IPS DF 4.7 (cell line): ENCODE data around the gene ZHX3.
A peak's percentile ranks its signal among the peaks of the same experiment; 100 is the strongest.

Experiments
- DNase-seq: peaks from one replicate; pipeline ENCODE4 v3.0.0-alpha.2; 2013; ENCODE audit warnings: low spot score; ENCODE audit errors: extremely low read depth

ZHX3 gene

DNA sequence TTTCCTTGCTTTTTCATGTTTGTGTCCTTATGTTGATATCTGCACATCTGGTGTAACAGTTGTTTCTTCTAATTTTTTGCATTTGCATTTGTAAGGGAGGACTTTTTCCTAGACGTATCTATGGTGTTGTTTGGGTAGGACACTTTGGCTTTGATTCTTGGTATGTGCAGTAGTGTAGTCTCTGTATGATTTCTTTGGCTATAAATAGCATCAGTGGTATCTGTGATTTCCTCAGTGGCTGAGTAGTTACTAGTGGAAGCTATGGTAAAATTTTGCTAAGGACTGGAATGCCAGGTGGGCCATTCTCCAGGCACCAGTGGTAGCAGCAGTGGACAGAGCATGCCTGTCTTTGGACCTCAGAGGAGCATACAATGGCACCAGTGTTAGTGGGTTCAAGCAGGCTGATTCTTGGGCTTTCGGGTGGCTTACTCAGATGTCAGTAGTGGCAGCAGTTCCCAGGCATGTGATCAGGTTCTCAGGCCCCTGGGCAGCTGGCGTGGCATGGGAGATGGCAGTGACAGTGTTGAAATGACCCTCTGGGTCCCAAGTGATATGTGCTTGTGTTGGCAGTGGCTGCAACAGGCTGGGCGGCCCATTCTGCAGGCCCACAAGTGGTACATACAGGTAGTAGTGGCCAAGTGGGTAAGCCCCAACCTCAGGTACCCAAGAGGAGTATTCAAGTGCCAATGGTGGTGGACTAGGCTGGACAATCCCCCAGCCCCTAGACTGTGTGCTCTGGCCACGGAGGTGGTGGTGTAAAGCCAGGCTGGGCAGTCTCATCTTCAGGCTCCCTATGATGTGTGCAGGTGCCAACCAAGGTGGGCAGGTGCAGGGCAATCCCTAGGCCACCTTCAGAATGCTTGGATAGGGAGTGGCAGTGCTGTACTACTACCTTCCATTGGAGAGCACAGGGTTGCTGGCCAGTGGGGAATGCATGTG, 125.7 kb downstream of the ZHX3 start:
- DNase-seq = no peak

DNA sequence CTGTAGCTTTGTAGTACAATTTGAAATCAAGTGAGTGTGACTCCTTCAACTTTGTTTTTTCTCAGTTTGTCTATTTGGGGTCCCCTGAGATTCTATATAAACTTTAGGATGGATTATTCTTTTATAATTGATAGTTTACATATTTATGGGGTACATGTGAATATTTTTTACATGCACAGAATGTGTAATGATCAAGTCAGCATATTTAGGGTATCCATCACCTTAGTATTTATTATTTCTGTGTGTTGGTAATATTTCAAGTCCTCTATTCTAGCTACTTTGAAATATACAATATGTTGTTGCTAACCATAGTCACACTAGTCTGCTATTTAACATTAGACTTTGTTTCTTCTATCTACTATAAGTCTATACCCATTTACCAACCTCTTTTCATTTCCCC, 129.9 kb downstream of the ZHX3 start:
- DNase-seq = no peak

DNA sequence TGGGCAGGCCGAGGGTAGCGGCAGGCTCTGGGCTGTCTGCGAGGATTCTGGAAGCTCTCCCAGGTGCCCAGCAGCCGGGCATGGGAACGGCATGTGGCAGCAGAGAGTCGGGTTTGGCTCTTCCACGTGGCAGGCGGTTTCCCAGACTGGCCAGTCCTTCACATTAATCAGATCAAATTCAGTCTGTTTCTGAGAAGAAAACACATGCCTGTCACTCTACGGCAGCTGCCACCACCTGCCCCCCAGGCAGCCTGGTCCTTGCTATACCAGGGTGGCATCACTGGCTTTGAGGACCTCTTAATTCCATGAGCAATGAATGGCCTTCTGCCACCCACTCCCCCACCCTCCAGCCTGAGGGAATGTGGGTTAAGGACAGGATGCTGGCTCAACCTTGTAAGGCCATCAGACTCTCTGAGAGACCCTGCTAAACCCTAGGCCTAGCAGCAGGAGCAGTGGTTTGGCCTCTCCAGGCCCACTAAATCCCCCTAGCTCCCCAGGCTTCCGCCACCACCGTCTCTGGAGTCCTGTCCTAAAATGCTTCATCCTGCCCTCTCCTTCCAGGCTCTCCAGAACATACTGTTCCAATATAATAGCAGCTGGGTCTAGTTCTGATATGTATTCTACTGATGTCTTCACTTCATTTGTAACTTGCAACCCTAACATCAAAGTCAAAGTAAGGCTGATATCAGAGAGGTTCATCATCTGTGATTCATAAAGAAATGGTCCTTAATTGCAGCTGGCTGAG, 132.3 kb downstream of the ZHX3 start:
- no peak for DNase-seq

DNA sequence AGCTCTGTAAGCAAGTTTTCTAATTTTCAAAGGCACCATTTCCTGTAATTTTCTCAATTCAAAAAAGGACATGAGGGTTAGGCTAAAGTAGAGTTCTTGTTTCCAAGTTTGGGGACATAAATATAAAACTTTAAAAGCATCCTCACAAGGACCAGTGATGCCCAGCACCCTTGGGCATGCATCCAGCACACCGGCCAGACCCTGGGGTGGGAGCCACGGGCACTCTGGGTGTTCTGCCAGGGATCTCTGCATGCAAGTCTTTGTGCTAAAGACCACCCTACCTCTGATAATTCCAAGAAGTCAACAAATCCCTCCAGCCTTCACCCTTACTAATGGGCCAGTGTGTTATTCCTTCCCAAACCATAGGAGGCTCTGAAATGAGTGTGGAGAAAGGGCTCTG, 133.7 kb downstream of the ZHX3 start:
- DNase-seq = no peak

DNA sequence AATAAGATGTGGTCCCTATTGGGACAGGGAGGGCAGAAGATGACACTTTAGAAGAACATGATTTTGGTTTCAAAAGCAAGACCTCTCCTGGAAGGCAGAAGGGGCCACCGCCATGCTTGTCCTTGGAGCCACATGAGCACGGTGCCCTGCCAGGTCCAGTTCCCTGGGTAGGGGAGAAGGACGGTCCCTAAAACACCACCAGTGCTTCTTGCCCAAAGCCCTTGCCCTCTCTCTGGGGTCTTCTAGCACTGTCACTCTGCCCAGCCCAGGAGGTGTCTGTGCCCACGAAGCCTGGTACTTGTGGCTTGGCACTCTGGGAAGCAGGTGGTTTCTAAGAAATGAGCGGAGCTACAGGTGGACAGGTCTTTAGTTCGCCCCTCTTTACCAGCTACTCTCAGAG, 134.1 kb downstream of the ZHX3 start:
- no peak for DNase-seq

DNA sequence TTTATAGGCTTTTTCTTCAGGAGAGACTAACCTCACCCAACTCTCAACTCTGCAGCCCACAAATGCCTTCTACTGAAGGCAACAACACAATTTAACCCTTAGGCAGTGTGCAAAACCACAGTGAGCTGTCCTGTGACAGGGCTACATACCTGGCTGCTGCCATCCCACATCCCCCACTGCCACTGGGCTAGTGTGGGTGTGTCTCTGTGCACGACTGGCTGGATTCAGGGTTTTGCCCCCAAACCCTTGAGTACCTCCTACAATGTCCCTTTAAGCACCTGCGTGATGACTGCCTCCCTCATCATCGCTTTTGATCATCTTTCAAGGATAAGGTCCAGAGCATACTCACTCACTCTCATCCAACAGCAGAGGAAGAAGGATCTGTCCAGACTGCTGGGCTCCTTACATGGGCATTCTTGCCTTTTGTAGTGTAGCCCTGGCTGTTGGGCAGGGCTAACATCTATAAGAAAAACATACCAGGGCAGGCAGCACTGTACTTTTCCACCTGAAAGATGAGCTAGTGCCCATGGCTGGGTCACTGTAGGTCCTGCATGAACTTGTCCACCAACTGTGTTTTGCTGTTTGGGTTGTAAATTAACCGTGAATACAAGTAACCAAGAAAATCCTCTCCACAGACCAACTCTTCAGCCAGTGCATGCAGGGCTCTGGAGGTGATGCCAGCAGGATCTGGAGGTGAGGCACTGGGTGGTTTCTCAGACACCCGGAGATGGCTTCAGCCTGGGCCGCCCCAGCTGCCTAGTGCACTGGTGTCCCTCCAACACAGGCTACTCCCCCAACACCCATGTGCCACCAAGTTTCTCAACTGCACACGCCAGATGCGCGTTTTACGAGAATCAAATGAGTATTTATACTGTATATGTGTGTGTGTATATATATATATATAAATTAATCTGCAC, 135.0 kb downstream of the ZHX3 start:
- no peak for DNase-seq

DNA sequence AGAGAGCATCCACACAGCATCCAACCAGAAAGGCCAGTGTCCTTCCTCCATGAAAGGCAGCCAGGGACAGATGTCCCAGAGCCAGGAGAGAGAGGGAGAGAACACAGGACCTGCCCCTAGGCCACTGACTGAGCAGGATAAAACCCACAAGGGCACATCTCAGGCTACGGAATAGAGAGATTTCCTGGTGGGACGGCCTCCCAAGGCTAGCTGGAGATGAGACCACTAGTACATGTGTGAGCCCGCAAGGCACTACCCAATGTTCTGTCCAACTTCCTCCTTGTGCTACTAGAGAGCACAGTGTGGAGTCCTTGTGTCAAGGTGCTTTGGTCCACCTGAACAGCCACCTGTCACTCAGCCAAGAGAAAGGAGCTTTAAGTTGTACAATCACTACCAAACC, 136.0 kb downstream of the ZHX3 start:
- DNase-seq = no peak

DNA sequence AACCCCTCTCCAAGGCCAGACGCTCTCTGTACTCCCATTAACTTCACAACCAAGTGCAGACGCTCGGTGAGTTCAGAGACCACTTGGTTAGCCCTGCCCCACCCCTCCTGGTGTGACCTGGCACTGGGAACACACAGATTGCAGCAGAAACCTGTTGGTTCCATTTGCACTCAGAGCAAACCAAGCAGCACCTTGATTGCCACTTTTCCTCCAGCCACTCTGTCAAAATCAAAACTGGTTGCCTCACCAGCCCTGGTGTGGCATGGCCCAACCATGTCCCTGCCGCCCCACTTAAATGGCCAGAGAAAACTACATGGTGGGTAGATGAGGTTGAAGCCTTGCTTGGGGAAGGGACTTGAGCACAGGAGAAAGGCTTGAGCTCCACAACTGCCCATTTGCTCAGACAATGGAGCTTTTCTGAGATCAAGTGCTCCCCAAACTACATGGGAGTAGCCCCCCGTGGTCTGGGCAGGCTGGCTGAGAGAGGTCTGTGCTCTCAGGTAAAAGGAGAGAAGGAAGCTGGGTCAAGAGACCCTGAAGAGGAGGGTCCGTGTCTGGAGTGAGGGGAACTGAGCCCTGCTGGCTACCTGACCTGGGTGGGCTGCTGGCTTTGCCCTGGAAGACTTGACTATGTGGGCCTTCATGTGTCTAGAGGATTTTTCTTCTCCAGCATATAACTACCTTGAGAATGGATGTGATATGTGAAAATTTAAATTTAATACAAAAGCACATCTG, 136.8 kb downstream of the ZHX3 start:
- no peak for DNase-seq

DNA sequence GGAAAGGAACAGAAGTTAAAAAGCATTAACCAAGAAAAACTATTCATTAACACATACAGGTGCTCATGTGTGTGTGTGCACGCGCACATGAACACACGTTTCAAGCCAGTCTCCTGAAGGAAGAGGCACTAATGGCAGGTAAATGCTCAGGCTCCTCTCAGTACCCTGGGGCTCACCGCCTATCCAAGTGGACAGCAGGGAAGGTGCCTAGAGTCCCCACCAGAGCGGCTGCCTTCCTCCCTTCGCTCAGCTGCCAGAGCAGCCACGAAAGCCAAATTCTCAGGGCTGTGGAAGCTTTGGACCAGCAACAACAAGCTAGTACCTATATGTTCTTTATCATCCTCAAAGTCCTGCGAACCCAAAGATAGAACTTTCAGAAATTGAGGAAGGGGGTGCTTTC, 137.6 kb downstream of the ZHX3 start:
- DNase-seq = no peak

DNA sequence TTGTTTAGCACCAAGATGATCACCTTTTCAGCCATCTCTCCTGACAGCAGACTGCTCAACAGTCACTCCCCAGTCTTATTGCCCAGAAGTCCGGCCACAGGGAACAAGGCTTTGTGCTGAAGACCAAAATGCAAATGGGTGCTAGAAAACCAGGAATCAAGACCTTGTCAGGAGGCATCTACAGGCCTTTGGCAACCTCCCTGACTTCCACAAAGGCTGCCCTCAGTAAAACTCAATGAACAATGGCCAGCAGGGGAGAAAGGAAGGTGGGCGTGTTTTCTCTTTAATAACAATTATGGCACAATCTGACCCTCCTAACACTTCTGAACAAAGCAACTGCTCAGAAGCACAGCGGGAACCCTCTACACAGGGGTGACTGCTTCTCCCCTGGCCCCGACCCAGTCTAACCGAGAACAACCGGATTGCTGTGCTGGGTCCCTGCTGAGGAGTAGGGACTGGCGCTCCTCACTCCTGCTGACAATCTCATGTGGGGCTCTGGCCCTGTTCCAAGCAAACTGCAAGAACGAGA, 138.6 kb downstream of the ZHX3 start:
- DNase-seq = no peak

DNA sequence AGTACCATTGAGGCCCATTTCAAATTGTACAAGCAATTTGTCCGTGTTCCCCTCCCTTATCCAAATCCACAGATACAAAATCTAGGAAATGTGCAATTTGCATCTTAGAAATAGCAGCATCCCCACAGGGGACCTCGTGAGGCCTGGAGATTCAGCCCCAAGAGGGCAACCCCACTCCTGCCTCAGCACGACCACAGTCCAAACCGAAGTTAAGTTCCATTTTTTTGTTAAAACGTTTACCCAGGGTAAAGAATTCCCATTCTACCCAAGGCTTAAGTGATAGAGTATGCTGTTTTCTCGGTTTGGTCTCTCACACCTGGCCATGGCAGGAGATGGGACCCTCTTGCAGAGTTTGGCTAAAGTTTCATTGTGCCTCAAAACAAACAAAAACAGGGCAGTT, 139.0 kb downstream of the ZHX3 start:
- DNase-seq = no peak

DNA sequence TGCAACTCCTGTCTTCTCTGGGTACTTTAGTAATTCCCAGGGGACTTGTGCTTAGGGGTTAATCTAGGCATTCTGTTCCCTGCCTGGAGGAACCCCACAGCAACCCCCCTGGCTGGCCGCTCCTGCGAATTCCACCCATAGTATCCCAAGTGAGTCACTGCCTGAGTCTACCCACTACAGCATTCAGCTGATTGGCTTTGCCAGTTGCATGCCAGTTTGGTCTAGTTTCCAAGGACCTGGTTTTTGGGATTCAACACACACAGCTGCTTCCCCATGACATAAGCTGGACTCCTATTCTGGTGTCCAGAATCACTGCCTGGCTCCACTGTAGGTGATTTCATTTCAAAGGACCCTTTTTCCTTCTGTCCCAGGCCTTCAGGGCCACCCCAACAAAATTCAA, 139.9 kb downstream of the ZHX3 start:
- DNase-seq = no peak

DNA sequence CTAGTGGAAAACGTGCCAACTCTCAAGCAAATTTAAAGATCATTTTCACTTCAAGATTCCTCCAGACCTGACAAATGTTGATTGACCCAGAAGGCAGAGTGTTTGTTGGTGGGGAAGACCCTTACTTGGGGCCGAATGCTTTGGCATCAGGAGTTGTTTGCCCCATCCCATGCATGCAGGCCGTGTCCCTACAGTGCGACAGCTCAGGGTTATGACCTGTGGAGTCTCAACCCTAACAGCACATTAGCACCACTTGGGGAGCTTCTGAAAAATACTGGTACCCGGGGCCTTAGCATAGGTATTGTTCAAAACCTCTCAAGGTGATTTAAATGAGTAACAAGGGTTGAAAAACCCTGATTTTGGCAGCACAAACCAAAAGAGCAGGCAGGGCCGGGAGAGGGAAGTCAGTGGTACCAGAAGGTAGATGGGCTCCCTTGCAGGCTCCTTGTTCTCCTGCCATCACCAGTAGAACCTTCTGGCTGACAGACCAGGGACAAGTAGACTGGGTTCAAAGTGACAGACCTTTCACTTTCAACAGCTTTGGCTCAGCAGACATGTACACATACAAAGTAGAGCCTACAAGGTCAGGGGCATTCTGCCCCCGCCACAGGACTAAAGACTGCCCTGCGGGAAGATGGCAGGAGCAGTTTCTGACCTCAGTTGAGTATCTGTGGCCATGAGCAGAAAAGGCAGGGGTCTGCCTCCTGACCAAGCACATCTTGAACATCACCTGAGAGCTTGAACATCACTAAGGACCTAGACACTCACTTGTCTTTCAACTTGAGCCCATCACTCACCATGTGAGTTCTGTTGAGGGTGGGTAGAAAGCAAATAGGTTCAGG, 140.6 kb downstream of the ZHX3 start:
- DNase-seq = no peak

DNA sequence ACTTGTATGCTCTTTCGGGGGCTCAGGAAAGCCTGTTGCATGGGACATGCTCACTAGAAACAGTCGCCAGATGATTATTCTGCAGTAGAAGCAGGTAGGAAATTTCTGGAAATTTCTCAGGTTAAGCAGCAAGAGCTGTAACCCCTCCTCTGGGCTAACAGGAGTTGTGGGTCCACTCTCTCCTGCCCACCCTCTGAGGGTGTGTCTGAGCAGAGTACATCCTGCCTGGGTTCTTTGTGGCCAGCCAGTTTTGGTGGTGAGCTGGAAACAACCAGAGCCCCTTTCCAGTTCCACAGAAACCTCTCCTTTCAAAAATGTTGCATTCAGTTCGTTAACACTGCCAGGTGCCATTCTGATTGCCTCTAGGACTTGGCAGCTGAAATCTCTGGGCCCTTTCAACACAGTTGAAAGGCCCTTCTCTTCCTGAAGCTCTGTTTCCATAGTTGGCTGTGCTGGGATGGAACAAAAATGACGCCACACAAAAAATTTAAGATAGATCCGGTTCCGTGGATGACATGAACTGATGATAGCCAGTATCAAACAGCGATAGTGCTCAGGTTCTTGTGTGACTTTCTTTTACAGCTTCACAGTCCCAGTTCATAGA, 141.7 kb downstream of the ZHX3 start:
- no peak for DNase-seq

DNA sequence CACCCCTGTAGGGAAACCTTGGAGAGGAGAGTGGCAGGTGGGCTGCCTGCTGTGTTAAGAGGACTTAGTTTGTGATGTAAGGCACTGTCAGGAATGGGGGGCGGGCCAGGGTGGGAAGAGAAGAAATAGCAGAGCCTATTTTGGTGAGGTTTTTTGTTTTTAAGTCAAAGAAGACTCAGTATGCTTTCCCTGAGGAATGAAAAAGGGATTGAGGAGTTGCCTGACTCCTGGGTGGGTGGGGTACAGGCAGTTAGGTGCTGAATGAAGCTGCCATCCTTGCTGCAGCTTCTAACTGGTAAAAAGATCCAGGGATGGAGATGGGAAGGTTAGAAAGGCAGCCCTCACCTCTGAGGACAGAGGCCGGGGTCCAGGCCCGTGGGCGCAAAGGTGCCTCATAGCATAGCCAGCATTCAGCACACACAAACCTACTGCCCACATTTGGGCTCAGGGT, 142.3 kb downstream of the ZHX3 start:
- no peak for DNase-seq

DNA sequence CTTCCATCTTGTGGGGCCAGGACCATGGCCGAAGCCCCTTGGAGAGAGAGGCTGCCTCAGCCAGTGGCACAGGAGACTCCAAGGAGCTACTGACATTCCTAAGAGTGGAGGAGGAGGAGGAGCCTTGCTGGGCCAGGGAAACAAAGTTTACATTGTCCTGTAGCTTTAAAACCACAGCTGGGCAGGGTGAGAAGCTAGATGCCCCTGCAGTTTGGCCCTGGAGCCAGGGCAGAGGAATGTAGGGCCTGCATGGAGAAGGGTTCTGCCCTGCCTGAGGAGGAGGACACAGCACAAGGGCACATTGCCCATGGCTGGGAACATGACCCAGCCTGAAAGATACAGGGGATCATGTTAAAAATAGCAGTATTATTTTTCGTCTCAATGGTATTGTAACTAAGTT, 142.7 kb downstream of the ZHX3 start:
- no peak for DNase-seq

DNA sequence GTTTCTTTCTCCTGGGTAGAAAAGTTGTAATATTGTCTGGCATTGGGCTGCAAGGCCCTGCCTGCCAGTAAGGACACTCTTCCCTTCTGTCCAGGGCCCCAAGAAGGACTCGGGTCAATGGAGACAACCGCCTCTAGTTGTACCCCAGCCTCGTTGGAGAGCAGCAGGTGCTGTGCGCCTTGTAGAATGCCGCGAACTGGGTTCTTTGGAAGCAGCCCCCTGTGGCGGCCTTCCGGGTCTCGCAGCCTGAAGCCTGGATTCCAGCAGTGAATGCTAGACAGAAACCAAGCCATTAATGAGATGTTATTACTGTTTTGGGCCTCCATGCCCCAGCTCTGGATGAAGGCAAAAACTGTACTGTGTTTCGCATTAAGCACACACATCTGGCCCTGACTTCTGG, 143.2 kb downstream of the ZHX3 start:
- DNase-seq = no peak

DNA sequence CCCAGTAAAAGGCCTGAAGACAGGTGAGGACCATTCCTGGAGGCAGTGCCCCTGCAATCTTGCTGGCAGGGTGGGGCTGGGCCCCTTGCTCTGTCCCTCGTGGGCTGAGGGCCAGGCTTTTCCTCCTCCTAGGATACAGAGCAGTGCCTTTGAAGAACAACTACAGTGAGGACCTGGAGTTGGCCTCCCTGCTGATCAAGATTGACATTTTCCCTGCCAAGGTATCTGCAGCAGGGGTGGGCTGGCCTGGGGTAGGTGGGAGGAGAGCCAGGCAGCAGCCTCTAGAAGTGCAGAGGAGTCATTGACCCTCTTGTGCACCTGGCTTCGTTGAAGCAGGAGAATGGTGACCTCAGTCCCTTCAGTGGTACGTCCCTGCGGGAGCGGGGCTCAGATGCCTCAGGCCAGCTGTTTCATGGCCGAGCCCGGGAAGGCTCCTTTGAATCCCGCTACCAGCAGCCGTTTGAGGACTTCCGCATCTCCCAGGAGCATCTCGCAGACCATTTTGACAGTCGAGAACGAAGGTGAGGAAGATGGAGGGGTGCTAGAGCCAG, 143.7 kb downstream of the ZHX3 start:
- DNase-seq = no peak

DNA sequence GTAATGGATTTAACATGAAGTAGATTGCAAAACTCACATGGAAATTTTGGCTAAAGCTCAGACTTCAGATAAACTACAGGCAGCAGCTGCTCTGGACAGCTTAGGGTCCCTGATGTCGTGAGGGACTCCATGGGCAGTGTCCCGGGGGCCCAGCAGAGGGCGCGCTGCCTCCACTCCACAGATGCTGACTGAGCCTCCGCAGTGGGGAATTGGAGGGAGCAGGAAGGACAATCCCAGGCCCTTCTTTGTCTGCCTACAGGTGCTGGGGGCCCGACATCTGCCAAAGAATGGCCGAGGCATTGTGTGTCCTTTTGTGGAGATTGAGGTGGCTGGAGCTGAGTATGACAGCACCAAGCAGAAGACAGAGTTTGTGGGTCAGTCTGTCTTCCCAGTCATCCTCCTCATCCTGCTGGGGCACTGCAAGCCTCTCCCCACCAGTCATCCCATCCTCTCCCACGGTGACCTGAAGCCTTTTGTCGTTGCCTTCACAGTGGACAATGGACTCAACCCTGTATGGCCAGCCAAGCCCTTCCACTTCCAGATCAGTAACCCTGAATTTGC, 144.3 kb downstream of the ZHX3 start:
- DNase-seq = peak; percentile 11
